ENCODE data around the gene PFDN6. TPM values are rescaled to one million over a fixed set of nuclear protein-coding genes. Genes with fewer than 3 reads are reported as not detected.

The PFDN6 gene
- total and polyA plus RNA-seq, 2 of the 13 experiments (the other 11 are each of a cell fraction or from before 2014, with no cell fraction given), result 75.5 to 87.0 TPM

- TF ChIP-seq ZBTB7A (CRISPR knock-in tag; IDR thresholded peaks at IDR 0.05) (0 out of 2 replicates have a peak, but pooled peaks have one; percentile 56), SRSF9 (IDR thresholded peaks at IDR 0.05; ENCODE audit: borderline replicate concordance, insufficient read depth, low read depth, low read length, poor library complexity, severe bottlenecking) (no peak), GPN1 (CRISPR knock-in tag; IDR thresholded peaks at IDR 0.05; ENCODE audit: borderline replicate concordance) (no peak), ZNF670 (CRISPR knock-in tag; IDR thresholded peaks at IDR 0.05; ENCODE audit: borderline replicate concordance) (no peak), ZBTB1 (CRISPR knock-in tag; IDR thresholded peaks at IDR 0.05; ENCODE audit: borderline replicate concordance) (no peak), PCBP1 (IDR thresholded peaks at IDR 0.05; ENCODE audit: borderline replicate concordance, low read depth, low read length) (no peak), ERF (CRISPR knock-in tag; IDR thresholded peaks at IDR 0.05) (no peak), ZFP1 (CRISPR knock-in tag; IDR thresholded peaks at IDR 0.05) (no peak), PHF8 (CRISPR knock-in tag; IDR thresholded peaks at IDR 0.05) (no peak), SRSF4 (IDR thresholded peaks at IDR 0.05; ENCODE audit: low read depth, low read length, poor library complexity, severe bottlenecking) (no peak), CTCF (CRISPR knock-in tag; IDR thresholded peaks at IDR 0.05) (no peak), ZNF383 (CRISPR knock-in tag; IDR thresholded peaks at IDR 0.05; ENCODE audit: borderline replicate concordance) (no peak), ETV6 (CRISPR knock-in tag; conservative IDR thresholded peaks at IDR 0.05) (no peak), PHB2 (IDR thresholded peaks at IDR 0.05; ENCODE audit: partially characterized antibody) (no peak), ZNF180 (CRISPR knock-in tag; IDR thresholded peaks at IDR 0.05; ENCODE audit: borderline replicate concordance, low read depth) (no peak), RELA (CRISPR knock-in tag; IDR thresholded peaks at IDR 0.05) (no peak), TMF1 (CRISPR knock-in tag; IDR thresholded peaks at IDR 0.05; ENCODE audit: low read depth) (no peak), HMGA1 (CRISPR knock-in tag; conservative IDR thresholded peaks at IDR 0.05) (no peak), SMAD1 (CRISPR knock-in tag; IDR thresholded peaks at IDR 0.05; ENCODE audit: borderline replicate concordance, low read depth) (no peak), HNRNPUL1 (IDR thresholded peaks at IDR 0.05; ENCODE audit: low read depth, low read length) (no peak), HNRNPL (IDR thresholded peaks at IDR 0.05; ENCODE audit: low read depth, low read length) (no peak)
- TF ChIP-seq, protein P1, sequence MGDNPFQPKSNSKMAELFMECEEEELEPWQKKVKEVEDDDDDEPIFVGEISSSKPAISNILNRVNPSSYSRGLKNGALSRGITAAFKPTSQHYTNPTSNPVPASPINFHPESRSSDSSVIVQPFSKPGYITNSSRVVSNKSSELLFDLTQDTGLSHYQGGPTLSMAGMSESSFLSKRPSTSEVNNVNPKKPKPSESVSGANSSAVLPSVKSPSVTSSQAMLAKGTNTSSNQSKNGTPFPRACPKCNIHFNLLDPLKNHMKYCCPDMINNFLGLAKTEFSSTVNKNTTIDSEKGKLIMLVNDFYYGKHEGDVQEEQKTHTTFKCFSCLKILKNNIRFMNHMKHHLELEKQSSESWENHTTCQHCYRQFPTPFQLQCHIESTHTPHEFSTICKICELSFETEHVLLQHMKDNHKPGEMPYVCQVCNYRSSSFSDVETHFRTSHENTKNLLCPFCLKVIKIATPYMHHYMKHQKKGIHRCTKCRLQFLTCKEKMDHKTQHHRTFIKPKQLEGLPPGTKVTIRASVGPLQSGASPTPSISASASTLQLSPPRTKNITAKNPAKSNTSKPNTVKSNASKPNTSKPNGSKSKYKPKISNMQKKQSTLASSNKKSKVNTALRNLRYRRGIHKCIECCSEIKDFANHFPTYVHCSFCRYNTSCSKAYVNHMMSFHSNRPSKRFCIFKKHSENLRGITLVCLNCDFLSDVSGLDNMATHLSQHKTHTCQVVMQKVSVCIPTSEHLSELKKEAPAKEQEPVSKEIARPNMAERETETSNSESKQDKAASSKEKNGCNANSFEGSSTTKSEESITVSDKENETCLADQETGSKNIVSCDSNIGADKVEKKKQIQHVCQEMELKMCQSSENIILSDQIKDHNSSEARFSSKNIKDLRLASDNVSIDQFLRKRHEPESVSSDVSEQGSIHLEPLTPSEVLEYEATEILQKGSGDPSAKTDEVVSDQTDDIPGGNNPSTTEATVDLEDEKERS (CRISPR knock-in tag; IDR thresholded peaks at IDR 0.05), result no peak
- TF ChIP-seq, protein P2, sequence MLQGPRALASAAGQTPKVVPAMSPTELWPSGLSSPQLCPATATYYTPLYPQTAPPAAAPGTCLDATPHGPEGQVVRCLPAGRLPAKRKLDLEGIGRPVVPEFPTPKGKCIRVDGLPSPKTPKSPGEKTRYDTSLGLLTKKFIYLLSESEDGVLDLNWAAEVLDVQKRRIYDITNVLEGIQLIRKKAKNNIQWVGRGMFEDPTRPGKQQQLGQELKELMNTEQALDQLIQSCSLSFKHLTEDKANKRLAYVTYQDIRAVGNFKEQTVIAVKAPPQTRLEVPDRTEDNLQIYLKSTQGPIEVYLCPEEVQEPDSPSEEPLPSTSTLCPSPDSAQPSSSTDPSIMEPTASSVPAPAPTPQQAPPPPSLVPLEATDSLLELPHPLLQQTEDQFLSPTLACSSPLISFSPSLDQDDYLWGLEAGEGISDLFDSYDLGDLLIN (CRISPR knock-in tag; IDR thresholded peaks at IDR 0.05; ENCODE audit: borderline replicate concordance), result no peak
- TF ChIP-seq, protein P3, sequence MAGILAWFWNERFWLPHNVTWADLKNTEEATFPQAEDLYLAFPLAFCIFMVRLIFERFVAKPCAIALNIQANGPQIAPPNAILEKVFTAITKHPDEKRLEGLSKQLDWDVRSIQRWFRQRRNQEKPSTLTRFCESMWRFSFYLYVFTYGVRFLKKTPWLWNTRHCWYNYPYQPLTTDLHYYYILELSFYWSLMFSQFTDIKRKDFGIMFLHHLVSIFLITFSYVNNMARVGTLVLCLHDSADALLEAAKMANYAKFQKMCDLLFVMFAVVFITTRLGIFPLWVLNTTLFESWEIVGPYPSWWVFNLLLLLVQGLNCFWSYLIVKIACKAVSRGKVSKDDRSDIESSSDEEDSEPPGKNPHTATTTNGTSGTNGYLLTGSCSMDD (CRISPR knock-in tag; IDR thresholded peaks at IDR 0.05), result no peak
Observed at GRCh38 chr6:33297406-33297955, 8.1 kb downstream of the PFDN6 start (continued).
